DND-41 (cell line): ENCODE data around the gene FBXW12.
"Not testable (repeated sequence)": the region's sequence is repeated elsewhere in the genome, so short reads cannot be mapped to it uniquely, and the experiment has no call there.

Experiments
- EZH2 ChIP-seq: IDR thresholded peaks from 3 replicates; pipeline ENCODE4 v1.6.1; 2012; ENCODE audit warnings: borderline replicate concordance, low read depth, mild to moderate bottlenecking, moderate library complexity, low read length, inconsistent platforms; ENCODE audit not compliant: severe bottlenecking
- TF ChIP-seq, protein P1 (sequence below): IDR thresholded peaks from 2 replicates; pipeline ENCODE4 v1.5.1; 2012; ENCODE audit warnings: borderline replicate concordance, low read length, moderate library complexity, mild to moderate bottlenecking; ENCODE audit not compliant: poor library complexity, severe bottlenecking; ENCODE audit errors: extremely low read depth

DNA sequence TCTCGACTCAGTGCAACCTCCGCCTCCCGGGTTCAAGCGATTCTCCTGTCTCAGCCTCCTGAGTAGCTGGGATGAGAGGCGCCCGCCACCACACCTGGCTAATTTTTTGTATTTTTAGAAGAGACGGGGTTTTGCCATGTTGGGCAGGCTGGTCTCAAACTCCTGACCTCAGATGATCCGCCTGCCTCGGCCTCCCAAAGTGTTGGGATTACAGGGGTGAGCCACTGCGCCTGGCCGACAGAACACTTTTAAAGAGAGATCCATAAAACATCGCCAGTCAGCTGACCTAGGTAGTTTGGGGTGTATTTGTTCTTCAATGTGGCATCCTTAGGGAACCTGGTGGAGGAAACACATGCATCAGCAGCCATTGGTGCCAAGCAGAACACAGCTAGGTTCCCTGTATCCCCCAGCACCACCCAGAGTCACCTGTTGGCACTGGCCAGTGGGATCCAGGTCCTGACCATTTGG, 29.4 kb downstream of the FBXW12 start:
- TF ChIP-seq, protein P1, sequence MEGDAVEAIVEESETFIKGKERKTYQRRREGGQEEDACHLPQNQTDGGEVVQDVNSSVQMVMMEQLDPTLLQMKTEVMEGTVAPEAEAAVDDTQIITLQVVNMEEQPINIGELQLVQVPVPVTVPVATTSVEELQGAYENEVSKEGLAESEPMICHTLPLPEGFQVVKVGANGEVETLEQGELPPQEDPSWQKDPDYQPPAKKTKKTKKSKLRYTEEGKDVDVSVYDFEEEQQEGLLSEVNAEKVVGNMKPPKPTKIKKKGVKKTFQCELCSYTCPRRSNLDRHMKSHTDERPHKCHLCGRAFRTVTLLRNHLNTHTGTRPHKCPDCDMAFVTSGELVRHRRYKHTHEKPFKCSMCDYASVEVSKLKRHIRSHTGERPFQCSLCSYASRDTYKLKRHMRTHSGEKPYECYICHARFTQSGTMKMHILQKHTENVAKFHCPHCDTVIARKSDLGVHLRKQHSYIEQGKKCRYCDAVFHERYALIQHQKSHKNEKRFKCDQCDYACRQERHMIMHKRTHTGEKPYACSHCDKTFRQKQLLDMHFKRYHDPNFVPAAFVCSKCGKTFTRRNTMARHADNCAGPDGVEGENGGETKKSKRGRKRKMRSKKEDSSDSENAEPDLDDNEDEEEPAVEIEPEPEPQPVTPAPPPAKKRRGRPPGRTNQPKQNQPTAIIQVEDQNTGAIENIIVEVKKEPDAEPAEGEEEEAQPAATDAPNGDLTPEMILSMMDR: not testable (repeated sequence)
- not testable (repeated sequence) for TF ChIP-seq EZH2
